AG10803 (cell line): Measurements from ENCODE around the gene DHRS9.

Experiments used
- DNase-seq: peaks from one replicate; pipeline ENCODE4 v3.0.0; 2010; ENCODE audit warnings: low read depth
- H3K4me3 ChIP-seq: 2 replicates; pipeline ENCODE4 v1.5.1; 2011; ENCODE audit warnings: mild to moderate bottlenecking, low read length, control low read depth
- CTCF ChIP-seq: conservative IDR thresholded peaks from 2 replicates; pipeline ENCODE4 v1.5.1; 2011; ENCODE audit warnings: mild to moderate bottlenecking, low read length, control low read depth, inconsistent platforms

Gene DHRS9

DNA sequence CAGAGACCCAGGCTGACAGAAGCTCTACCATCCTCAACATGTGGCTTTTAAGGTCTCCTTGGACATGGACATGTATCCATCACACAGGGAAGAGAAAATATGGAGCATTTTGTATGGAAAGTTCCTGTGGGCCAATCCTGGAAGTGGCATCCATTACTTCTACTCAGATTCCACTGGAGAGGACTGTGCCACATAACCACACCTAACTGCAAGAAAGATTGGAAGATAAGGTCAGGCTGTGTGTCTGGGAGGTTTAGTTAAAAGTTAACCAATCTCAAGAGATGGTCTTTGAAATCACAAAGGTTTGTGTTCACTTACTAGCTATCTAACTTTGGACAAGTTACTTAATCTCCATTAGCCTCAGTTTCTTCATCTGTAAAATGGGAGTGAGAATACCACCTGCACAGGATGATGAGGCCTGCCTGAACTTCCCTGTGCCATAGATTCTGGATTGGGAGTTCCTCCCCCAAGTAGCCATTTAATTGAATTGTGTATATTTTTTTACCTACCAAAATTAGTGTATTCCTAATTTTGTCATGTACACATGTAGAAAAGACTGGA, 34.3 kb upstream of the DHRS9 start:
- DNase-seq = no peak
- TF ChIP-seq CTCF = no peak
- H3K4me3 ChIP-seq = no peak overlapping the region

GRCh38 chr2:169035887-169036286, 33.5 kb upstream of the DHRS9 start:
- no peak for DNase-seq
- TF ChIP-seq CTCF = no peak
- no peak overlapping the region for H3K4me3 ChIP-seq

- no peak for DNase-seq
- H3K4me3 ChIP-seq = no peak overlapping the region
- TF ChIP-seq CTCF = no peak
Observed at GRCh38 chr2:169036736-169037440, 32.5 kb upstream of the DHRS9 start.

DNA sequence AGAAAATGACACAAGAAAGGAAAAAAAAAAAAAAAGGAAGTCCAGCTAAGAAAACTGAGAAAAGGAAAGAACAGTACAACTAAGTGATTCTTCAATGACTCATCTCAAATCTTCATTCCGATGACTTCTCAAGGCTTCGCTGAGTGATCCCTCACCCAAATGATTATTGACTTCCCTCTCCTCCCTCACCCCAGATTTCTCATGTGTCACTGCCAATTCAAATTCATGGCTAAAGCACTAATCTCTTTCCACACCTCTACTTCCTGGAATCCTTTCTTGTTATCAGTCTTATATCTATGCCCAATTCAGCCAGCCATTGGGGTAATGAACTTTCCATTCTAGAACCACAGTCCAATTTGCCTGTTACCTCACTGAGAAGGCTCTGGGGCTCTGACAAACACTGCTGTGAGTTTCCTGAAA, 31.0 kb upstream of the DHRS9 start:
- no peak for TF ChIP-seq CTCF
- no peak overlapping the region for H3K4me3 ChIP-seq
- no peak for DNase-seq

DNA sequence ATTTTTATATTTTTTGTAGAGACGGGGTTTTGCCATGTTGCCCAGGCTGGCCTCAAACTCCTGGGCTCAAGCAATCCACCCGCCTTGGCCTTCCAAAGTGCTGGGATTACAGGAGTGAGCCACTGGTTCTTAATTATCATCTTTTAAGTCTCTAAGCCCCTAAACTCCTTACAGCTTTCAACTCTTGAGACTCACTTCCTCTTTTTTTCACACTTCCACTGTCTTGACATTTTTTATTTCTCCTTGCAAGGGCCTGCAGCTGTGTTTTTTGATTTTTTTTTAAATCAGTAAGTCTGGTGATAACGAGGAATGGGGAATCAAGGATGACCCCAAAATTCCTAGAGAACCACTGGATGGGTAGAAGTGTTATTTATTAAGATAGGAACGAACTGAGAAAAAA, 29.7 kb upstream of the DHRS9 start:
- DNase-seq = no peak
- no peak overlapping the region for H3K4me3 ChIP-seq
- TF ChIP-seq CTCF = no peak

GRCh38 chr2:169041594-169041993, 27.8 kb upstream of the DHRS9 start:
- DNase-seq = no peak
- TF ChIP-seq CTCF = no peak
- no peak overlapping the region for H3K4me3 ChIP-seq

- TF ChIP-seq CTCF = no peak
- DNase-seq = no peak
- no peak overlapping the region for H3K4me3 ChIP-seq
Observed at GRCh38 chr2:169042856-169043255, 26.5 kb upstream of the DHRS9 start.
